Ishikawa (cell line): ENCODE data around the gene BTK.

ENCODE experiments used
- CEBPB ChIP-seq: IDR thresholded peaks from 2 replicates; pipeline ENCODE4 v1.6.1; 2012
- CREB1 ChIP-seq: IDR thresholded peaks from 2 replicates; pipeline ENCODE4 v1.6.1; 2012; ENCODE audit warnings: low read depth
- EGR1 ChIP-seq: IDR thresholded peaks from 2 replicates; pipeline ENCODE4 v1.6.1; 2012
- EP300 ChIP-seq: IDR thresholded peaks from 2 replicates; pipeline ENCODE4 v1.6.1; 2012; ENCODE audit warnings: borderline replicate concordance
- FOXM1 ChIP-seq: IDR thresholded peaks from 2 replicates; pipeline ENCODE4 v1.6.1; 2012; ENCODE audit warnings: low read depth, borderline replicate concordance
- MAX ChIP-seq: IDR thresholded peaks from 2 replicates; pipeline ENCODE4 v1.6.1; 2012
- NFIC ChIP-seq: IDR thresholded peaks from 2 replicates; pipeline ENCODE4 v1.6.1; 2012
- RAD21 ChIP-seq: IDR thresholded peaks from 2 replicates; pipeline ENCODE4 v1.6.1; 2012; ENCODE audit warnings: low read depth
- REST ChIP-seq: IDR thresholded peaks from 2 replicates; pipeline ENCODE4 v1.6.1; 2012; ENCODE audit warnings: low read depth, mild to moderate bottlenecking
- TAF1 ChIP-seq: IDR thresholded peaks from 2 replicates; pipeline ENCODE4 v1.6.1; 2012; ENCODE audit warnings: low read depth, mild to moderate bottlenecking
- TCF12 ChIP-seq: IDR thresholded peaks from 2 replicates; pipeline ENCODE4 v1.6.1; 2012; ENCODE audit warnings: low read depth
- TEAD4 ChIP-seq: IDR thresholded peaks from 2 replicates; pipeline ENCODE4 v1.6.1; 2012
- USF1 ChIP-seq: IDR thresholded peaks from 2 replicates; pipeline ENCODE4 v1.6.1; 2012
- YY1 ChIP-seq: IDR thresholded peaks from 2 replicates; pipeline ENCODE4 v1.6.1; 2012; ENCODE audit warnings: low read depth
- ZBTB7A ChIP-seq: IDR thresholded peaks from 2 replicates; pipeline ENCODE4 v1.6.1; 2012; ENCODE audit warnings: low read depth

Gene BTK

GRCh38 chrX:101359966-101360365 is 26.0 kb downstream of the BTK start:
- TF ChIP-seq REST (no peak), RAD21 (no peak), EP300 (no peak), ZBTB7A (no peak), EGR1 (no peak), YY1 (no peak), CREB1 (no peak), MAX (no peak), TCF12 (no peak), NFIC (no peak), FOXM1 (no peak), TAF1 (no peak), TEAD4 (no peak), CEBPB (no peak), USF1 (no peak)

DNA sequence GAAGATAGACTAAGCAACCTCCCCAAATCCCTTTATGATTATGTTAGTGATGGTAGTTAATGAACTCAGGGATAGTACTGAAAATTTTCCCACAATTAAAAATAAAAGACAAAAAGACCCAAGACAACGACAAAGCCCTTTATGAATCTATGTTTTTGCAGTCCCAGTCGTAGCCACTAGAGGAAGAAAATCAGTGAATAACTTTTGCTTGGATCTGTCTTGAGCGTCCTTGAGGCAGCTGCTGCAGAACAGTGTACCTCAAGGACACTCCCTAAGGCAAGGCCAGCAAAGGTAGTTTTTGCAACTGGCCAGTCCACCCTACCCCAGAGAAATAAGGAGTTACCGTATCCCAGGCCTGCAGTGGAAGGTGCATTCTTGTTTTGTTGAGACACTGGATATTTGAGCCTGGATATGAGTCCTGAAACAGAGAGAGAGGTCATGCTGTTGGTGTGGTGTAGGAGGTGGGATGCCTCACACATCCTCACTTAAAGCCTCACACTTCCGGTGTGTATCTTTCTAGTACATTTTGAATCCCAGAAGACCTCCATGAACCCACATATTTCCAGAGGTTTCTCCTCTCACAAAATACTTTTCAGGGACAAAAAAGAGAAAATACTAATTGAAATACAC is 28.7 kb downstream of the BTK start:
- TF ChIP-seq TEAD4, result no peak
- no peak for TF ChIP-seq TCF12
- no peak for TF ChIP-seq CREB1
- no peak for TF ChIP-seq REST
- TF ChIP-seq EP300, result no peak
- TF ChIP-seq CEBPB, result no peak
- TF ChIP-seq NFIC, result no peak
- no peak for TF ChIP-seq FOXM1
- no peak for TF ChIP-seq YY1
- TF ChIP-seq ZBTB7A, result no peak
- no peak for TF ChIP-seq MAX
- no peak for TF ChIP-seq USF1
- TF ChIP-seq RAD21, result no peak
- no peak for TF ChIP-seq EGR1
- TF ChIP-seq TAF1, result no peak

DNA sequence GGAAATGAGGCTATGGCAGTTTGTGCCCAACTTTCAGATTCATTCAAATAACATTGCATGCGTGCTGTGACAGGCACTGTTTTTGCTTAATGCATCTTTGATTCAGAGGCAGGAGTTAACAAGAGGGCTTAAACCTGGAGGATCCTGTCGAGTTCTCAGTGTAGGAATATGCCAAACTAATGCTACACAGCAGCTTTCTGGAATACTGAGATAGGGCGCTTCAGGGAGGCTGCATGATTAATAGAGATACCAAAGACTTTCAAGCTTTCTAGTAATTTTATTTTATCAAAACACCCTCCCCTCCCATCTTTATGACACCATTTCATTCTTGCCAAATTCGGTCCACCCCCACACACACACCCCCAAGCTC is 36.8 kb downstream of the BTK start:
- TF ChIP-seq CEBPB (no peak), ZBTB7A (no peak), CREB1 (no peak), USF1 (no peak), YY1 (no peak), TAF1 (no peak), TCF12 (no peak), TEAD4 (no peak), NFIC (no peak), RAD21 (no peak), REST (no peak), FOXM1 (no peak), EP300 (no peak), MAX (no peak), EGR1 (no peak)
